Measurements from ENCODE around the gene PSAPL1.

DNA sequence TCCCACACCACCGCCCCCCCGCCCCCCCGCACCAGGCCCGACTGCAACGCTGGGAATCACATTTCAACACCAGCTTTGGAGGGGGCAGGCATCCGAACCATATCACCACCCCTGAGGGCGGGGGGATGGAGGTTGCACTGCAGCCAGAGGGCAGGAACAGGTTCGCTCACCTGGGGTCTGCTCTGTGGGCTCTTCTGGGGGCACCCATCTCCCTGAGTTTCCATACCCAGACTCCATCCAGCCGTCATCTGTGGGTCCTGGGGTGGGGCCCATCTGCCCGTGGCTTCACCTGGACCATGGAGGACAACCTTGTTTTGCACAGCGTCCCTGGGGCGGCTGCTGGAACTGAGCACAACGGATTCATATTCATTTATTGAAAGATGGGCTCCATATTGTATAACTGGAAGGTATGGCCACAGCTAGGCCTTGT lies 6.9 kb downstream of the PSAPL1 start:
- TF ChIP-seq CTCF (IDR thresholded peaks at IDR 0.05) (no peak), POLR2AphosphoS5 (IDR thresholded peaks at IDR 0.05) (no peak), POLR2A (IDR thresholded peaks at IDR 0.05; ENCODE audit: low read depth) (no peak)
